HAP-1 (cell line): ENCODE data around the gene KRTAP4-8.
"Not testable (repeated sequence)": the region's sequence is repeated elsewhere in the genome, so short reads cannot be mapped to it uniquely, and the experiment has no call there.

Experiments
- DNase-seq, 2 experiments: peaks; one replicate each; pipeline ENCODE4 v3.0.0-alpha.2; 2016 to 2020; ENCODE audit warnings: low spot score in 2 of 2
- H3K27me3 ChIP-seq: fragments of 250-450 bp; sonication (Bioruptor Pico); 2 replicates; pipeline ENCODE4 v1.5.1; 2020; ENCODE audit warnings: low read depth, mild to moderate bottlenecking, moderate library complexity
- H3K36me3 ChIP-seq: fragments of 250-450 bp; sonication (Bioruptor Pico); replicated peaks from 2 replicates; pipeline ENCODE4 v1.5.1; 2020; ENCODE audit warnings: mild to moderate bottlenecking
- H3K4me1 ChIP-seq: fragments of 250-450 bp; sonication (Bioruptor Pico); 2 replicates; pipeline ENCODE4 v1.5.1; 2020; ENCODE audit warnings: mild to moderate bottlenecking
- H3K4me3 ChIP-seq: fragments of 250-450 bp; sonication (Bioruptor Pico); 2 replicates; pipeline ENCODE4 v1.5.1; 2020; ENCODE audit warnings: mild to moderate bottlenecking, moderate library complexity
- H3K9me3 ChIP-seq: fragments of 250-450 bp; sonication (Bioruptor Pico); 2 replicates; pipeline ENCODE4 v1.5.1; 2020; ENCODE audit warnings: mild to moderate bottlenecking, moderate library complexity
- in situ Hi-C: fragments of 300-500 bp; cut with MboI; formaldehyde crosslinking; loops from 3 replicates; pipeline ENCODE4 v1.14.3; 2020; ENCODE audit warnings: low sequenced_read_pairs, inconsistent platforms, mixed read lengths

The KRTAP4-8 gene

DNA sequence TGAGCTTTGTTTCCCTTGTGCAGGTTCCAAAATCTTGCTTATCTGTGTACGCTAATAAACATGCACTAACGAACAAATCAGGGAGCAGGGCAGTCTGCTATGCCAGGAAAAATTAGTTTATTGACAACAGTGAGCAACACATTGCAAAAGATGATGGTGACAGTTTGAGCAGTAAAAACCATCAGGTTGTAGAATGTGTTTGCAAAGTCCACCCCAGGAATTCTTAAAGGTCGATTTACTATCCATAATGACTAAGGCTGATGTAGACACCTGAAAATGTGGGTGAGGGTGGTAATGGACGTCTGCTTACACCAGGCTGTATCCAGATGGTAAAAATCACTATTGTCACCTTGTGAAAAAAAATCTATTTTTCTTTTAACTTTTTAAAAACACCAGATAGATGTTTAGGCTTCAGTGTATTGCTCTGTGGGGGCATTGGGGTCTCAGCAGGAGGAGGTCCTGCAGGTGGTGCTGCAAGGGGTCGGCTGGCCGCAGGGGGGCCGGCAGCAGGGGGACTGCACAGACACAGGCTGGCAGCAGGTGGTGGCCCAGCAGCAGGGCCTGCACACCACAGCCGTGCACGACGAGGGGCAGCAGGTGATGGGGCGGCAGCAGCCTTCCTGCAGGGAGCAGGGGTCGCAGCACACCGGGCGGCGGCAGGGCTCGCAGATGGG lies 32.8 kb downstream of the KRTAP4-8 start:
- H3K36me3 ChIP-seq, H3K4me3 ChIP-seq, DNase-seq, H3K9me3 ChIP-seq, in situ Hi-C loops, H3K27me3 ChIP-seq, H3K4me1 ChIP-seq: not testable (repeated sequence)

DNA sequence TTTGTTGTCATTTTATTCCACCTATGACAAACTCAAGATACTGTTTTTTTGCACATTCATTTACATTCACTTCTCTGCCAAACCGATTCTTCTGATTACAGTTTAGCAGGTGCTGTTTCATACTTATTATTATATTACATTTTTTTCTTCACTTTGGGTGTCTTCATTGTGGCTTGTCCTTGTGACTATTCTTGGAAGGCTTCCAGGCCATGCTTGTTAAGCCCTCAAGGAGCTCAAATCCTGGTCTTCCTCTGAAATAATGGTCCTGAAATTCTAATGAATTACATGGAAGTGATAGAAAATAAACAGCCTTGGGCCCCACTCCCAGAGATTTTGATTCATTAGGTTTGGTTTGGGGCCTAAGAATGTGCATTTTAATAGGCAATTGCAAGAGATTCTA lies 33.6 kb downstream of the KRTAP4-8 start:
- no peaks in the 10 kb centered on the region for H3K27me3 ChIP-seq
- H3K4me1 ChIP-seq, result no peaks in the 10 kb centered on the region
- H3K36me3 ChIP-seq, result no peaks in the 10 kb centered on the region
- in situ Hi-C loops, result no loop called here
- H3K4me3 ChIP-seq, result no peak overlapping the region
- DNase-seq, result no peak
- H3K9me3 ChIP-seq, result no peaks in the 10 kb centered on the region

DNA sequence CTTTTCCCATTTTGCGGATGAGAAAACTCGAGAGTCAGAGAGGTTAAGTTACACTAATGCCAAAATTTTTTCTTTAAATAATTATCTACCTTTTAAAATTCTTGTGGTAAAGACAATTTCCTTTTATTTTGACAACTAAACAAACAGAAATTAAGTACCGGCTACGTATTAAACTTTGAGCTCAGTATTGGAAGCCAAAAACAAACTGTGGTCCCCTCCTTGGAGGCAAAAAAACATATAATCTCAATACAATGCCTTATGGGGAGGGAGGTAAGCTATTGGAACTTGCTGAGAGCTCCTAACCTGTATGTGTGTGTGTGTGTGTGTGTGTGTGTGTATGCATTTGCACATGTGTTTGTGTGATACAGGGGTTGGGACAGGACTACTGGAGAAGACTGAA lies 34.5 kb downstream of the KRTAP4-8 start:
- Histone ChIP-seq H3K36me3 (no peaks in the 10 kb centered on the region), H3K4me1 (no peaks in the 10 kb centered on the region), H3K4me3 (no peak overlapping the region), H3K27me3 (no peaks in the 10 kb centered on the region), H3K9me3 (no peaks in the 10 kb centered on the region)
- DNase-seq, result no peak
- in situ Hi-C loops, result no loop called here

DNA sequence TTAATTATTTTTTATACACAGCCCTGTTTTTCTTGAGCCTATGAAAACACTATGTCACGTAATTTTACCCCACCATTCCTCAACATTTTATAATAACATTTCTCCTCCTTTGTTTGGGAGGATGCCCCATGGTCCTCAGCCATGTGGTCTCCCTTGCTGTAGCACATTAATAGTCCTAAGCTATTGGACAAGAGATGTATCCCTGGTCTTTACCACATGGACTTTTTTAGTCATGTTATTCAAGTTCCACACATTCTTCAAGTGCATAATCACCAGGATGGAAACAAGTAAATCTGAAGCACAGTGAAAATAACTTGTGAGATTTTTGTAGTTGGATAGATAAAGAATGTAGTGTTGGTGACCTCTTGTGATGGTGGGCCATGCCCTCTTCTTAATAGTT lies 36.0 kb downstream of the KRTAP4-8 start:
- H3K4me1 ChIP-seq, result no peaks in the 10 kb centered on the region
- DNase-seq, result no peak

DNA sequence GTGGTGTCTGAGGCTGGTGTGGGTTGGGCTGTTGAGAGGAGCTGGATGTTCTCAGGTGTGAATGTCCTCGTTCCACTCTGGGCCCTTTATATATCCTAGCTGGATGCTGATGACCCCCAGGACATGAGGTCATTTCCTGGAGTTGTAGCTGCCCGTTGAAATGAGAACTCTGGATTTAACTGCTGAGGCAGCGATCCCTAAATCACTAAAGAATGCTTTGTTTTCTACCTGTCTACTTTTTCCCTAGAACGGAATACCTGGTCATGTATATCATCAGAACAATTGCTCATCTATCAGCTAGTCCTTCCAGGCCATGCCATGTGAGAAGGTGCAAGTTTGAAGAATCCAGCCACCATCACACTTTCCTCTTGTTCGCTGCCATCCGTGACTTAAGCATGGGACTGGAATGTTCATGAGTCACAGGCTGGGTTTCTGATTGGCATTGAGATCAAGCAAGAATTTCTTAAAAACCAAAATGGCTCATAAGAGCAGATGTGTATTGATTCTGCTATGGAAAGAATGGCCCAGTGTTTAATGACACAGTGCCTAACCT lies 37.8 kb downstream of the KRTAP4-8 start, which contains the start of gene KRTAP2-3:
KRTAP2-3 (minus strand) TSS at position 63 of the 553 bp plus-strand sequence. CDS start 64 bp downstream, outside the sequence.
- no peak for DNase-seq
- Histone ChIP-seq H3K9me3 (no peaks in the 10 kb centered on the region), H3K36me3 (no peaks in the 10 kb centered on the region), H3K27me3 (0 out of 2 replicates have a peak, but pooled peaks cover 3% of the 10 kb centered on the region), H3K4me3 (no peak within 1 kb of the TSS), H3K4me1 (no peaks in the 10 kb centered on the region)
- in situ Hi-C loops, result no loop called here

More for the DNA sequence above, 36.0 kb downstream of the KRTAP4-8 start:
- in situ Hi-C loops, result no loop called here
- Histone ChIP-seq H3K27me3 (0 out of 2 replicates have a peak, but pooled peaks cover 3% of the 10 kb centered on the region), H3K36me3 (no peaks in the 10 kb centered on the region), H3K4me3 (no peak overlapping the region), H3K9me3 (no peaks in the 10 kb centered on the region)

DNA sequence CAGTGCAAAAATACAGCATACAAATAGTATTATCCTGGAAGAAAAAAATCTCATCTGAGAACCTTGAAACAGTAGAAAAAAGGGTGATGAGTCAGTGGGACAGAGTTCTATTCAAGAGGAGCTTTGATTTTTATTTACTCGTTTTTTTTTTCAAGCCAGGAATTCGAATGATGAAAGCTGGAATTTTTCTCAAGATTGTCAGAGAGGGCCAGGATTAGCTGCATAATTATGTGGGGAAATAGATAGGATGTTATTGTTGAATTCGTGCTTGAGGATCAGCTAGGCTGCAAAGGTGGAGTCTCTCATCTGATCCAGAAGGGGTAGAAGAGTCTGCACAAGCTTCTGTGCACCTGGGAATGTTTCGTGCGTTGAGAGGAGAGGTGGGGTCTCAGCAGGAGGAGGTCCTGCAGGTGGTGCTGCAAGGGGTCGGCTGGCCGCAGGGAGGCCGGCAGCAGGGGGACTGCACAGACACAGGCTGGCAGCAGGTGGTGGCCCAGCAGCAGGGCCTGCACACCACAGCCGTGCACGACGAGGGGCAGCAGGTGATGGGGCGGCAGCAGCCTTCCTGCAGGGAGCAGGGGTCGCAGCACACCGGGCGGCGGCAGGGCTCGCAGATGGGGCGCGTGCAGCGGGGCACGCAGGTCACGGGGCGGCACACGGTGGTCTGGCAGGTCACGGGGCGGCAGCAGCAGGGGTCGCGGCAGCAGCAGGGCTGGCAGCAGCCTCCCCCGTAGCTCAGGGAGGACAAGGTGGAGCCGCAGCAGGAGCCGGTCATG lies 38.5 kb downstream of the KRTAP4-8 start:
- H3K4me3 ChIP-seq, DNase-seq, in situ Hi-C loops: not testable (repeated sequence)

DNA sequence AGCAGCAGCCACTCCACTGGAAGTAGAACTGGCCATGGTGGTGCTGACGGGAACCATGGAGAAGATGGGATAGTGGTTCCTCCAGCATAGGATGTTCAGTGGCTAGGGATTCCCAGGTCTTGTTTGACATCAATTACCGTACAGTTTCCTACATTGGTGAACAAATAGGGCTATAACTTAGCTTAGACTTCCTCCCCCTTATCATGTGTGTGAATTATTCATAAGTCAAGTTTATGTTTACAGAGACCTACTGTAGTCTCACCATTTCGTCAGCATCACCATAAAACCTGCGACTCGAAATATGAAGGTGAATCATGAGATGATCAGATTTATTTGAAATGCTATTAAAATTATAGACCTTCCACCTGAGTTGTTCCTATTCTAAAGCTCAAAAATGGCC lies 39.2 kb downstream of the KRTAP4-8 start:
- Histone ChIP-seq H3K36me3 (no peaks in the 10 kb centered on the region), H3K27me3 (0 out of 2 replicates have a peak, but pooled peaks cover 3% of the 10 kb centered on the region), H3K4me1 (no peaks in the 10 kb centered on the region), H3K9me3 (no peaks in the 10 kb centered on the region), H3K4me3 (no peak overlapping the region)
- in situ Hi-C loops, result no loop called here
- no peak for DNase-seq

More for the DNA sequence above, 38.5 kb downstream of the KRTAP4-8 start:
- H3K27me3 ChIP-seq, H3K9me3 ChIP-seq, H3K36me3 ChIP-seq, H3K4me1 ChIP-seq: not testable (repeated sequence)

DNA sequence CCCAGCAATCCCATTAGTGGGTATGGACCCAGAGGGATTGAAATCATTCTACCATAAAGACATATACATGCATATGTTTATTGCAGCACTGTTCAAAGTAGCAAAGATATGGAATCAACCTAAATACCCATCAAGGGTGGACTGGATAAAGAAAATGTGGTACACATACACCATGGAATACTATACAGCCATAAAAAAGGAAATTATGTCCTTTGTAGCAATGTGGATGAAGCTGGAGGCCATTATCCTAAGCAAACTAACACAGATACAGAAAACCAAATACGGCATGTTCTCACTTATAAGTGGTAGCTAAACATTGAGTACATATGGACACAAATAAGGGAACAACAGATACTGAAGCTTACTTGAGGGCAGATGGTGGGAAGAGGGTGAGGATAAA lies 40.4 kb downstream of the KRTAP4-8 start:
- no peaks in the 10 kb centered on the region for H3K4me1 ChIP-seq

DNA sequence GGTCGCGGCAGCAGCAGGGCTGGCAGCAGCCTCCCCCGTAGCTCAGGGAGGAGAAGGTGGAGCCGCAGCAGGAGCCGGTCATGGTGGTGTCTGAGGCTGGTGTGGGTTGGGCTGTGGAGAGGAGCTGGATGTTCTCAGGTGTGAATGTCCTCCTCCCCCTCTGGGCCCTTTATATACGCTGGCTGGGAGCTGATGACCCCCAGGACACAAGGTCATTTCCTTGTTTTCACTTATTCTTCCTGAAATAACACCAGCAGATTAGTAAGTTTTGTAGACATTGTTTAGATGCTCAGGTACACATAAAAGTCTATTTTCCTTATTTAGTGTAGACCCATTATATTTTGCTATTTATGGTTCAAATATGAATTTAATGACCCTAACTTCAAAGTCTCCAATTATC lies 42.8 kb downstream of the KRTAP4-8 start, which contains the start of gene KRTAP2-2:
KRTAP2-2 (minus strand) TSS at position 101 of the 400 bp plus-strand sequence; CDS start at position 82, 19 bp downstream.
- H3K9me3 ChIP-seq, in situ Hi-C loops, H3K36me3 ChIP-seq, H3K27me3 ChIP-seq, H3K4me1 ChIP-seq, H3K4me3 ChIP-seq, DNase-seq: not testable (repeated sequence)

More for the DNA sequence above, 40.4 kb downstream of the KRTAP4-8 start:
- H3K36me3 ChIP-seq, result no peaks in the 10 kb centered on the region
- in situ Hi-C loops, result no loop called here
- 0 out of 2 replicates have a peak, but pooled peaks cover 3% of the 10 kb centered on the region for H3K27me3 ChIP-seq
- H3K4me3 ChIP-seq, result no peak overlapping the region
- H3K9me3 ChIP-seq, result no peaks in the 10 kb centered on the region
- no peak for DNase-seq

DNA sequence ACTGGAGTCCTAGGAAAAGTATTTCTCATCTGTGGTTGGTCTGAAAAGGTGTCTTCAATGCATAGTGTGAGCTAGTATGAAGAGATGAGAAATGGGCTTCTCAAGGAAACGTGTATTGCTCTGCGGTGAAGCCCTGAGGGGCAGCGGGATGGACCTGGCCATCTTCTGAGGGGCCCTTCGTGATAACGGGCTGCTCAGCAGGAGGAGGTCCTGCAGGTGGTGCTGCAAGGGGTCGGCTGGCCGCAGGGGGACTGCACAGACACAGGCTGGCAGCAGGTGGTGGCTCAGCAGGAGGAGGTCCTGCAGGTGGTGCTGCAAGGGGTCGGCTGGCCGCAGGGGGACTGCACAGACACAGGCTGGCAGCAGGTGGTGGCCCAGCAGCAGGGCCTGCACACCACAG lies 43.4 kb downstream of the KRTAP4-8 start:
- DNase-seq, in situ Hi-C loops, H3K4me3 ChIP-seq: not testable (repeated sequence)

DNA sequence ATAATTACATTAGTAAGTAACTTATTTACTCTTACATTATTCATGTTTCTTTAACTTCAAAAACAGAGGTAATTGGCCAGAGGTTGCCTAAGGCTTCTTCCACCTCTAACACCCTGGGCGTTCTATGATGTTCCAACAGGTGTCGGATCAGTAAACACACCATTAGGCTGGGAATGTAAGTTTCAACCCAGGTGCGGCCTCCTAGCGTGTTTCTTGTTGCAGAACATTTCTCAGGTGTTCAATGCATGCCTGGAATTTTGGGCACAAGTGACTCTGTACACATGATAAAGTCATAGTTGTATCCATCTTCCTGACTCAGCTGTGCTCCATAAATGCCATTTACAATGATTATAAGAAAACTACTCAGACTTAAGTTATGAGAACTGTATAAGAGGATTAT lies 43.9 kb downstream of the KRTAP4-8 start:
- Histone ChIP-seq H3K36me3 (no peaks in the 10 kb centered on the region), H3K9me3 (no peaks in the 10 kb centered on the region), H3K4me1 (peaks cover 3% of the 10 kb centered on the region; the same call in 1 of the 2 replicates), H3K27me3 (0 out of 2 replicates have a peak, but pooled peaks cover 3% of the 10 kb centered on the region), H3K4me3 (no peak overlapping the region)
- no peak for DNase-seq
- in situ Hi-C loops, result no loop called here

More for the DNA sequence above, 43.4 kb downstream of the KRTAP4-8 start:
- not testable (repeated sequence) for H3K4me1 ChIP-seq, H3K36me3 ChIP-seq, H3K9me3 ChIP-seq, H3K27me3 ChIP-seq

DNA sequence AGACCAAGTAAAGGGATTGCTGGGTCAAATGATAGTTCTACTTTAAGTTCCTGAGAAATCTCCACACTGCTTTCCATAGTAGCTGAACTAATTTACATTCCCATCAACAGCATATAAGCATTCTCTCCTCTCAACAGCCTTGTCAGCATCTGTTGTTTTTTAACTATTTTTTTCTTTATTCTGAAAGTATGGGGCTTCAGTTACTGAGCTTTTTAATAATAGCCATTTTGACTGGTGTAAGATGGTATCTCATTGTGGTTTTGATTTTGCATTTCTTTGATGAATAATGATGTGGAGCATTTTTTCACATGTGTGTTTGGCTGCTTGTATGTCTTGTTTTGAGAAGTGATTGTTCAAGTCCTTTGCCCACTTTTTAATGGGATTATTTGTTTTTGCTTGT lies 45.4 kb downstream of the KRTAP4-8 start:
- in situ Hi-C loops, result no loop called here
- no peaks in the 10 kb centered on the region for H3K9me3 ChIP-seq

DNA sequence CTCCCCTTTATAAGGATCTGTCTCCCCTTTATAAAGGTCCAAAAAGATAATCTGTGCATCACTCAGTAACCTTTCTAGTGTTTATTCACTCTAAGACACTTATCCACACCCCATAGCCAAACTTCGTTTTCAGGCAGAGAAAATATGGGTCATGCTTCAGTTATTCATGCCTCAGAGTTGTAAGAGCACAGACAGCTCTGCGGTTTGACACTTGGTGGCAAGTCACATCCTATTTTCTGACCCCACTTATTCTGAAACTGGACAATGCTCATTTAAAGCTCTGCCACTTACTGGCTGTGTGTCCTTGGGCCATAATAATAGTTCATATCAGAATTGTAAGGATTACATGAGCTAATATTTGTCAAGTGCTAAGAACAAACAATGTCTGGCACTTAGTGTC lies 48.8 kb downstream of the KRTAP4-8 start:
- H3K4me1 ChIP-seq, result peaks cover 11% of the 10 kb centered on the region; the same call in 1 of the 2 replicates
- no peak overlapping the region for H3K4me3 ChIP-seq
- no peaks in the 10 kb centered on the region; the same call in 1 of the 2 replicates for H3K9me3 ChIP-seq
- in situ Hi-C loops, result no loop called here
- DNase-seq, result no peak
- H3K27me3 ChIP-seq, result no peaks in the 10 kb centered on the region
- H3K36me3 ChIP-seq, result no peaks in the 10 kb centered on the region

More for the DNA sequence above, 45.4 kb downstream of the KRTAP4-8 start:
- Histone ChIP-seq H3K27me3 (0 out of 2 replicates have a peak, but pooled peaks cover 2% of the 10 kb centered on the region), H3K36me3 (no peaks in the 10 kb centered on the region), H3K4me3 (no peak overlapping the region), H3K4me1 (peaks cover 11% of the 10 kb centered on the region; the same call in 1 of the 2 replicates)
- DNase-seq, result no peak
